CD4-positive, alpha-beta T cell (primary cell): ENCODE data around the gene GRK5. TPM values are rescaled to one million over a fixed set of nuclear protein-coding genes. Genes with fewer than 3 reads are reported as not detected.
A peak's percentile ranks its signal among the peaks of the same experiment; 100 is the strongest.

ENCODE experiments used
- ATAC-seq: fragments of 200-7000 bp; cut with Tn5 transposase; one replicate; pipeline ENCODE4 v1.10.0; 2022; ENCODE audit warnings: mild to moderate bottlenecking; ENCODE audit not compliant: poor library complexity
- CTCF ChIA-PET: fragments of 350-600 bp; sonication (Branson Sonifier 250); formaldehyde crosslinking; loops from one replicate; lab custom pipeline; 2021; ENCODE audit warnings: antibody characterized with exemption, inconsistent platforms; lab: Charles Lee
- POLR2A ChIA-PET: fragments of 350-600 bp; sonication (Branson Sonifier 250); formaldehyde crosslinking; loops from one replicate; lab custom pipeline; 2021; ENCODE audit warnings: antibody characterized with exemption, inconsistent platforms; lab: Charles Lee
- DNase-seq, 14 experiments: peaks; one replicate each; pipeline ENCODE4 v3.0.0-alpha.2; 2013 to 2020; ENCODE audit warnings: mixed read lengths in 2 of 14
- H3K27ac ChIP-seq, 2 donors: one replicate each; pipeline versions ENCODE4 v1.5.1 to v1.7.0; 2013; ENCODE audit warnings: low read length in 2 of 2, low read depth in 1 of 2, mild to moderate bottlenecking in 1 of 2
- H3K27me3 ChIP-seq, 2 experiments: 1 replicate in 1 of 2; 2 replicates in 1 of 2; pipeline versions ENCODE4 v1.6.1 to v1.7.0; 2013; ENCODE audit warnings: low read length in 2 of 2, control low read depth in 1 of 2, mild to moderate bottlenecking in 1 of 2, moderate library complexity in 1 of 2; ENCODE audit not compliant: insufficient read depth in 2 of 2, control insufficient read depth in 1 of 2
- H3K36me3 ChIP-seq: one replicate; pipeline ENCODE4 v1.6.1; 2013; ENCODE audit warnings: low read length, control low read depth; ENCODE audit not compliant: insufficient read depth
- H3K4me1 ChIP-seq: one replicate; pipeline ENCODE4 v1.6.1; 2013; ENCODE audit warnings: low read length, control low read depth; ENCODE audit not compliant: insufficient read depth
- H3K4me3 ChIP-seq: one replicate; pipeline ENCODE4 v1.5.1; 2013; ENCODE audit warnings: mild to moderate bottlenecking, low read length, moderate library complexity
- H3K9me3 ChIP-seq, 2 experiments: 1 replicate in 1 of 2; 2 replicates in 1 of 2; pipeline versions ENCODE4 v1.6.1 to v1.7.0; 2013; ENCODE audit warnings: low read length in 2 of 2, mild to moderate bottlenecking in 2 of 2, control low read depth in 1 of 2, moderate library complexity in 1 of 2; ENCODE audit not compliant: control insufficient read depth in 1 of 2, insufficient read depth in 1 of 2
- H3K27ac Mint-ChIP-seq: one replicate; pipeline ENCODE4 v1.8.0; 2020; ENCODE audit warnings: mixed read lengths
- H3K27me3 Mint-ChIP-seq: one replicate; pipeline ENCODE4 v1.8.0; 2021; ENCODE audit warnings: mixed read lengths
- H3K36me3 Mint-ChIP-seq: one replicate; pipeline ENCODE4 v1.8.0; 2021; ENCODE audit warnings: low read depth, mixed read lengths
- H3K4me1 Mint-ChIP-seq: one replicate; pipeline ENCODE4 v1.8.0; 2021; ENCODE audit warnings: low read depth, mixed read lengths
- H3K4me3 Mint-ChIP-seq: one replicate; pipeline ENCODE4 v1.8.0; 2020; ENCODE audit warnings: mild to moderate bottlenecking, mixed read lengths
- H3K9me3 Mint-ChIP-seq: one replicate; pipeline ENCODE4 v1.8.0; 2020; ENCODE audit warnings: mixed read lengths
- intact Hi-C, 2 experiments: fragments of 100-400 bp; cut with DNase I in 1 of 2; cut with micrococcal nuclease in 1 of 2; formaldehyde crosslinking; loops; one replicate each; pipeline versions ENCODE4 v1.15.1 to v1.9.0; 2023 to 2025; cut with DNase I, micrococcal nuclease
- total RNA-seq, 174 experiments: library from RNA in 2 of 174; stranded (reverse) in 2 of 174; gene quantifications; one replicate each; pipeline ENCODE4 v1.2.3 and lab custom pipeline; 2021 to 2026
- TF ChIP-seq, protein P1 (sequence below): fragments of 200-600 bp; IDR thresholded peaks from one replicate; pipeline ENCODE4 v1.8.0; 2022; ENCODE audit warnings: antibody characterized with exemption, mild to moderate bottlenecking

GRK5 gene
- total RNA-seq, 2 experiments from 2014 or later = 19.2 to 20.8 TPM

DNA sequence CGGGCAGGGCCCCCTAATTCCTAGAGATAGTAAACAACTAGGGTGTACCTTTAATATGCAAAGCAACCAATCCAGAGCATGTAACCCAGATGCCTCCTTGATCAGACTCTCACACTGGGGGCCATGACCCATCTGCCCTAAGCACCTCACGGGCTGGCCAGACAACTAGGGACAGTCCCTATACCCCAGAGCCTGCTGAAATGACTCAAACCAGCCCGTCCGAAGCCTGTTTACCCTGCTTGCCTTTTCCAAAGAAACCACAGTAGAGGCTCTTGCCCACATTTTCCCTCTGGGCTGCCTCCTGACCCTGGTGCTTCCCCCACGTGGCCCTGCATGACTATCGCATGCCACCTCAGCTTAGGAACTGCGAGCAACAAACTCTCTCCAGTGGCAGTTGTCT, 288.9 kb downstream of the GRK5 start:
- H3K27me3 ChIP-seq = no peaks in the 10 kb centered on the region
- TF ChIP-seq, protein P1, sequence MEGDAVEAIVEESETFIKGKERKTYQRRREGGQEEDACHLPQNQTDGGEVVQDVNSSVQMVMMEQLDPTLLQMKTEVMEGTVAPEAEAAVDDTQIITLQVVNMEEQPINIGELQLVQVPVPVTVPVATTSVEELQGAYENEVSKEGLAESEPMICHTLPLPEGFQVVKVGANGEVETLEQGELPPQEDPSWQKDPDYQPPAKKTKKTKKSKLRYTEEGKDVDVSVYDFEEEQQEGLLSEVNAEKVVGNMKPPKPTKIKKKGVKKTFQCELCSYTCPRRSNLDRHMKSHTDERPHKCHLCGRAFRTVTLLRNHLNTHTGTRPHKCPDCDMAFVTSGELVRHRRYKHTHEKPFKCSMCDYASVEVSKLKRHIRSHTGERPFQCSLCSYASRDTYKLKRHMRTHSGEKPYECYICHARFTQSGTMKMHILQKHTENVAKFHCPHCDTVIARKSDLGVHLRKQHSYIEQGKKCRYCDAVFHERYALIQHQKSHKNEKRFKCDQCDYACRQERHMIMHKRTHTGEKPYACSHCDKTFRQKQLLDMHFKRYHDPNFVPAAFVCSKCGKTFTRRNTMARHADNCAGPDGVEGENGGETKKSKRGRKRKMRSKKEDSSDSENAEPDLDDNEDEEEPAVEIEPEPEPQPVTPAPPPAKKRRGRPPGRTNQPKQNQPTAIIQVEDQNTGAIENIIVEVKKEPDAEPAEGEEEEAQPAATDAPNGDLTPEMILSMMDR = no peak
- H3K4me3 ChIP-seq = no peak overlapping the region
- Mint-ChIP-seq H3K27me3 (no peaks in the 10 kb centered on the region), H3K4me1 (peaks cover 88% of the 10 kb centered on the region), H3K36me3 (peaks cover 31% of the 10 kb centered on the region), H3K9me3 (no peaks in the 10 kb centered on the region), H3K4me3 (peak overlapping the region; percentile 11), H3K27ac (peak overlapping the region; percentile 99)
- POLR2A ChIA-PET = interaction anchor here (1.8 kb wide), 1 partner anchor 47 kb away, joined by 7 read pairs; the partner anchor contains the start of gene RGS10
- no peaks in the 10 kb centered on the region for H3K9me3 ChIP-seq
- H3K36me3 ChIP-seq = peaks cover 17% of the 10 kb centered on the region
- CTCF ChIA-PET = no interaction called here
- peak overlapping the region; percentile 0 to 30 for H3K27ac ChIP-seq
- peaks cover 76% of the 10 kb centered on the region for H3K4me1 ChIP-seq
- DNase-seq (peak in 2 of 14 experiments; percentile 41 to 44), ATAC-seq (peak; percentile 21)
- intact Hi-C loops = no loop called here

DNA sequence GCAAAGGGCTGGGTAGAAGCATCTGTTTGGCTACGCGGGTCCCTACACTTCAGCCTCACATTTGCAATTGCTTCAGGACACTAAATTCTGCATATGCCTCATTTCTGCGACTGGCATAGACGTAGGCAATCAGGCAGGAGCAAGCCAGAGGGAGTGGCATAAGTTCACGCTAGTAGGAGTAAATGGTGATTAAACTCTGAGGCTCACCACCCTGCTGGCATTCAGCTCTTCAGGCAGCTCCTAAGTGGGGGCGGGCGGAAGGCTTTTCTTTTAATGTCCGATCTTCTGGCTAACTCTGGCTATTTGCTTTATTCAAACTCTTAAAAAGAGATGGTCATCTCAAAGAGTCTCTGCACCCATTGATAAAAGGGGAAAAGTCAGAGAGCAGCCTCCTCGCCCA, 289.9 kb downstream of the GRK5 start:
- no peaks in the 10 kb centered on the region for H3K27me3 ChIP-seq
- intact Hi-C loops = no loop called here
- ChIA-PET CTCF (no interaction called here), POLR2A (interaction anchor here (1.8 kb wide), 1 partner anchor 46 kb away, joined by 7 read pairs; the partner anchor contains the start of gene RGS10)
- DNase-seq (no peak), ATAC-seq (no peak)
- H3K4me3 Mint-ChIP-seq = no peak overlapping the region
- H3K27ac ChIP-seq = peak overlapping the region in 1 of 2 donors; percentile 21
- peaks cover 86% of the 10 kb centered on the region for H3K4me1 ChIP-seq
- H3K4me1 Mint-ChIP-seq = peaks cover 88% of the 10 kb centered on the region
- peaks cover 37% of the 10 kb centered on the region for H3K36me3 Mint-ChIP-seq
- TF ChIP-seq, protein P1 = no peak
- no peaks in the 10 kb centered on the region for H3K9me3 Mint-ChIP-seq
- H3K36me3 ChIP-seq = peaks cover 17% of the 10 kb centered on the region
- H3K9me3 ChIP-seq = no peaks in the 10 kb centered on the region
- H3K27ac Mint-ChIP-seq = peak overlapping the region; percentile 99
- no peak overlapping the region for H3K4me3 ChIP-seq
- H3K27me3 Mint-ChIP-seq = no peaks in the 10 kb centered on the region

DNA sequence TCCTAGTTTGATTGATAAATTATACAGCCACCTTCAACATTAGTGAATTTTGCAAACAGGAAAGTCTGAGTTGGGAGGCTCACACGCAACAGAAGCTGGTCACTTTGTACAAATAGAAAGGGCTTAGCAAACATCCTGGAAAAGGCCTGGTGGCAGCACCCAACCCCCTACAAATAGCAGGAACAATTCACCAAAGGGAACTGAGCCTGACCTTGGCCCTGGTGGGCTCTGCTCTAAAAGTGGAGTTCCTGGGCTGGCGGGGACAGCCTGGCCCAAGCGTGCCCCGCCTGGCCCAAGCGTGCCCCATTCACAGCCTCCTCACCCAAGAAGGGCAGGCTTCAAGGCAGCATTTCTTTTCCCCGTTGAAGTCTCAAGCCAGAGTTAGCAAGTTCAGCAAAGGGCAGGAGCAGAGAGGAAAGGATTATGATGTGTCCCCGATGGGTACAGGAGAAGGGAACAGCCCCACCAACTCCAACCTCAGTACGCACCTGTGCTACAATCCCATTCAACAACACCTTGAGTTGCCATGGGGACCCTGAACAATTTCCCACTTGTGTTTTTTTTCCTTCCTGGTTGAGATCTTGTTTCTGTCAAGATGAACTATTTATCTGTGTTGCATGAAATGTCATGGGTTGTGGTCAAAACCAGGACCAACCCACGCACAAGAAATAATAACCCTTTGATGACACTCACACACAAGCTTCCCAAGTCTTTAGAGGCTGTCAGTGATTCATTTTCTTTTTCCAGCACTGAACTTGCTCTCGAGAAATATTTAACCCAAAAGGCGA, 291.7 kb downstream of the GRK5 start:
- H3K27me3 ChIP-seq = no peaks in the 10 kb centered on the region
- ATAC-seq (no peak), DNase-seq (peak in 3 of 14 experiments; percentile 20 to 62 (median 56))
- Mint-ChIP-seq H3K4me1 (peaks cover 93% of the 10 kb centered on the region), H3K27me3 (no peaks in the 10 kb centered on the region), H3K4me3 (peak overlapping the region; percentile 68), H3K27ac (peak overlapping the region; percentile 99), H3K36me3 (peaks cover 55% of the 10 kb centered on the region), H3K9me3 (no peaks in the 10 kb centered on the region)
- TF ChIP-seq, protein P1 = no peak
- peaks cover 17% of the 10 kb centered on the region for H3K36me3 ChIP-seq
- POLR2A ChIA-PET = interaction anchor here (0.6 to 5.9 kb wide), 5 partner anchors 9 to 43 kb away, joined by 7 to 74 read pairs (median 9); partner anchors contain the start of gene RGS10
- H3K4me1 ChIP-seq = peaks cover 87% of the 10 kb centered on the region
- CTCF ChIA-PET = interaction anchor here (1.0 to 2.5 kb wide), 4 partner anchors 9 to 44 kb away, joined by 3 to 12 read pairs (median 4); partner anchors contain the start of gene RGS10
- peak overlapping the region; percentile 61 to 95 for H3K27ac ChIP-seq
- no peaks in the 10 kb centered on the region for H3K9me3 ChIP-seq
- H3K4me3 ChIP-seq = no peak overlapping the region
- intact Hi-C loops = no loop called here
